ENCODE results near the gene LIN7C. TPM values are rescaled to one million over a fixed set of nuclear protein-coding genes. Genes with fewer than 3 reads are reported as not detected.

Gene LIN7C
- total and polyA plus RNA-seq, 2 of the 13 experiments (the other 11 are each of a cell fraction or from before 2014, with no cell fraction given) = 14.8 to 37.2 TPM

- TF ChIP-seq ZNF335 (CRISPR knock-in tag; IDR thresholded peaks at IDR 0.05) = no peak
- no peak for TF ChIP-seq ZFP36L2 (CRISPR knock-in tag; IDR thresholded peaks at IDR 0.05)
- no peak for TF ChIP-seq ZNF382 (CRISPR knock-in tag; IDR thresholded peaks at IDR 0.05; ENCODE audit: borderline replicate concordance)
- TF ChIP-seq MAFF (IDR thresholded peaks at IDR 0.05; ENCODE audit: low read depth, low read length) = no peak
- no peak for TF ChIP-seq ZNF24 (IDR thresholded peaks at IDR 0.05)
- TF ChIP-seq NR1H2 (CRISPR knock-in tag; IDR thresholded peaks at IDR 0.05; ENCODE audit: borderline replicate concordance, low read depth) = no peak
- peak; percentile 47 for TF ChIP-seq TCF7 (IDR thresholded peaks at IDR 0.05; ENCODE audit: low read depth)
- no peak for TF ChIP-seq ZBTB8A (CRISPR knock-in tag; IDR thresholded peaks at IDR 0.05; ENCODE audit: borderline replicate concordance, low read depth)
- peak; percentile 64; the same call in 1 of the 2 replicates for TF ChIP-seq ZNF652 (CRISPR knock-in tag; IDR thresholded peaks at IDR 0.05; ENCODE audit: borderline replicate concordance, low read depth)
- peak; percentile 93 for TF ChIP-seq ZNF317 (CRISPR knock-in tag; IDR thresholded peaks at IDR 0.05)
- no peak for TF ChIP-seq SRSF1 (optimal IDR thresholded peaks at IDR 0.05; ENCODE audit: low read depth, low read length)
- 0 out of 2 replicates have a peak, but pooled peaks have one; percentile 50 for TF ChIP-seq ARID3A (IDR thresholded peaks at IDR 0.05; ENCODE audit: low read depth, low read length)
- no peak for TF ChIP-seq AHR (CRISPR knock-in tag; IDR thresholded peaks at IDR 0.05)
- peak; percentile 49 to 51; a peak in 1 of 4 replicates for TF ChIP-seq HMGXB4 (CRISPR knock-in tag; IDR thresholded peaks at IDR 0.05; ENCODE audit: borderline replicate concordance in 1 of 2, low read depth in 1 of 2)
- 0 out of 2 replicates have a peak, but pooled peaks have one; percentile 28 for TF ChIP-seq ZNF121 (CRISPR knock-in tag; IDR thresholded peaks at IDR 0.05)
- peak; percentile 97 for TF ChIP-seq HDAC2 (CRISPR knock-in tag; IDR thresholded peaks at IDR 0.05)
- peak; percentile 62 for TF ChIP-seq GATAD1 (CRISPR knock-in tag; IDR thresholded peaks at IDR 0.05)
- TF ChIP-seq NKX3-1 (CRISPR knock-in tag; IDR thresholded peaks at IDR 0.05) = no peak
- no peak; the same call in 1 of the 2 replicates for TF ChIP-seq MAX (IDR thresholded peaks at IDR 0.05)
- peak; percentile 83; the same call in 1 of the 2 replicates for TF ChIP-seq ZMYM3 (CRISPR knock-in tag; IDR thresholded peaks at IDR 0.05)
- peak; percentile 55; the same call in 1 of the 2 replicates for TF ChIP-seq ZNF574 (CRISPR knock-in tag; IDR thresholded peaks at IDR 0.05)
Observed at GRCh38 chr11:27475622-27476021, 30.9 kb downstream of the LIN7C start (continued).
